Epidermal melanocyte (primary cell): ENCODE results near the gene CFAP74.
A peak's percentile ranks its signal among the peaks of the same experiment; 100 is the strongest.

Experiments used
- DNase-seq: peaks from one replicate; pipeline ENCODE4 v3.0.0; 2011; ENCODE audit warnings: low spot score; ENCODE audit not compliant: insufficient read length

Gene CFAP74

GRCh38 chr1:1917995-1918900 lies 85.3 kb downstream of the CFAP74 start:
- DNase-seq: no peak

- DNase-seq: no peak
These were observed 86.1 kb downstream of the CFAP74 start for GRCh38 chr1:1917304-1917976.

- no peak for DNase-seq
These were observed 86.7 kb downstream of the CFAP74 start for GRCh38 chr1:1916851-1917251.

- DNase-seq: no peak
These were observed 87.4 kb downstream of the CFAP74 start for GRCh38 chr1:1915911-1916840.

GRCh38 chr1:1914971-1915692 lies 88.5 kb downstream of the CFAP74 start, which contains the start of gene CALML6:
Gene CALML6, plus strand, starts transcription at chr1:1915260. Its CDS starts 21 bp downstream, at chr1:1915281.
- no peak for DNase-seq

GRCh38 chr1:1914101-1914970 lies 89.2 kb downstream of the CFAP74 start:
- DNase-seq: no peak

GRCh38 chr1:1911350-1912041 lies 92.1 kb downstream of the CFAP74 start:
- no peak for DNase-seq

GRCh38 chr1:1910651-1911331 lies 92.8 kb downstream of the CFAP74 start:
- no peak for DNase-seq

- DNase-seq: no peak
These were observed 93.5 kb downstream of the CFAP74 start for GRCh38 chr1:1910033-1910465.

- no peak for DNase-seq
These were observed 95.1 kb downstream of the CFAP74 start for GRCh38 chr1:1908506-1908791.

GRCh38 chr1:1907098-1907736 lies 96.4 kb downstream of the CFAP74 start:
- no peak for DNase-seq

- DNase-seq: peak; percentile 92
These were observed 97.1 kb downstream of the CFAP74 start for GRCh38 chr1:1906185-1907097.

- DNase-seq: no peak
These were observed 100.4 kb downstream of the CFAP74 start for GRCh38 chr1:1903224-1903623.

- no peak for DNase-seq
These were observed 101.8 kb downstream of the CFAP74 start for GRCh38 chr1:1901641-1902294.

GRCh38 chr1:1900883-1901640 lies 102.5 kb downstream of the CFAP74 start:
- no peak for DNase-seq

GRCh38 chr1:1899967-1900327 lies 103.6 kb downstream of the CFAP74 start:
- DNase-seq: no peak
